GM23338 (cell line): ENCODE measurements around the gene STRA6. TPM values are rescaled to one million over a fixed set of nuclear protein-coding genes. Genes with fewer than 3 reads are reported as not detected.

Source experiments
- CTCF ChIP-seq, 2 experiments: fragments of 200-600 bp in 1 of 2; sonication (generic) in 1 of 2; conservative IDR thresholded peaks; 2 replicates each; pipeline versions ENCODE4 v1.5.1 to v1.6.1; 2016 to 2017; ENCODE audit warnings: antibody characterized with exemption in 2 of 2, low read depth in 2 of 2, mild to moderate bottlenecking in 2 of 2, moderate library complexity in 1 of 2
- ETS1 ChIP-seq: IDR thresholded peaks from 2 replicates; pipeline ENCODE4 v1.6.1; 2016; ENCODE audit warnings: antibody characterized with exemption
- EZH2 ChIP-seq: fragments of 200-600 bp; sonication (generic); IDR thresholded peaks from one replicate; pipeline ENCODE4 v1.8.0; 2017; ENCODE audit warnings: antibody characterized with exemption, mild to moderate bottlenecking, low read depth; ENCODE audit not compliant: unreplicated experiment
- NANOG ChIP-seq: IDR thresholded peaks from 2 replicates; pipeline ENCODE4 v1.6.1; 2016; ENCODE audit warnings: antibody characterized with exemption, borderline replicate concordance
- POLR2AphosphoS5 ChIP-seq: IDR thresholded peaks from 2 replicates; pipeline ENCODE4 v1.6.1; 2016; ENCODE audit warnings: antibody characterized with exemption, low read depth
- polyA plus RNA-seq: library from polyadenylated mRNA; unstranded; fragments of >200 nt; fragmentation: Nextera tagmentation; extraction: Ambion mirVana; gene quantifications from 2 replicates; pipeline ENCODE4 v1.2.1, GENCODE V29; 2016
- total RNA-seq: library from RNA; depleted of rRNA; stranded (reverse); fragments of >200 nt; shearing (Covaris generic); gene quantifications from 2 replicates; pipeline ENCODE4 v1.2.3, GENCODE V29; 2014
- TF ChIP-seq, protein P1 (sequence below): fragments of 250-450 bp; sonication (Bioruptor Pico); IDR thresholded peaks from 2 replicates; pipeline ENCODE4 v1.5.0; 2020; ENCODE audit warnings: mild to moderate bottlenecking, moderate library complexity

STRA6 gene
- total and polyA plus RNA-seq, 2 experiments from 2014 or later = 8.2 to 9.9 TPM

GRCh38 chr15:74252291-74252690, 49.7 kb upstream of the STRA6 start (continued):
- TF ChIP-seq, protein P1, sequence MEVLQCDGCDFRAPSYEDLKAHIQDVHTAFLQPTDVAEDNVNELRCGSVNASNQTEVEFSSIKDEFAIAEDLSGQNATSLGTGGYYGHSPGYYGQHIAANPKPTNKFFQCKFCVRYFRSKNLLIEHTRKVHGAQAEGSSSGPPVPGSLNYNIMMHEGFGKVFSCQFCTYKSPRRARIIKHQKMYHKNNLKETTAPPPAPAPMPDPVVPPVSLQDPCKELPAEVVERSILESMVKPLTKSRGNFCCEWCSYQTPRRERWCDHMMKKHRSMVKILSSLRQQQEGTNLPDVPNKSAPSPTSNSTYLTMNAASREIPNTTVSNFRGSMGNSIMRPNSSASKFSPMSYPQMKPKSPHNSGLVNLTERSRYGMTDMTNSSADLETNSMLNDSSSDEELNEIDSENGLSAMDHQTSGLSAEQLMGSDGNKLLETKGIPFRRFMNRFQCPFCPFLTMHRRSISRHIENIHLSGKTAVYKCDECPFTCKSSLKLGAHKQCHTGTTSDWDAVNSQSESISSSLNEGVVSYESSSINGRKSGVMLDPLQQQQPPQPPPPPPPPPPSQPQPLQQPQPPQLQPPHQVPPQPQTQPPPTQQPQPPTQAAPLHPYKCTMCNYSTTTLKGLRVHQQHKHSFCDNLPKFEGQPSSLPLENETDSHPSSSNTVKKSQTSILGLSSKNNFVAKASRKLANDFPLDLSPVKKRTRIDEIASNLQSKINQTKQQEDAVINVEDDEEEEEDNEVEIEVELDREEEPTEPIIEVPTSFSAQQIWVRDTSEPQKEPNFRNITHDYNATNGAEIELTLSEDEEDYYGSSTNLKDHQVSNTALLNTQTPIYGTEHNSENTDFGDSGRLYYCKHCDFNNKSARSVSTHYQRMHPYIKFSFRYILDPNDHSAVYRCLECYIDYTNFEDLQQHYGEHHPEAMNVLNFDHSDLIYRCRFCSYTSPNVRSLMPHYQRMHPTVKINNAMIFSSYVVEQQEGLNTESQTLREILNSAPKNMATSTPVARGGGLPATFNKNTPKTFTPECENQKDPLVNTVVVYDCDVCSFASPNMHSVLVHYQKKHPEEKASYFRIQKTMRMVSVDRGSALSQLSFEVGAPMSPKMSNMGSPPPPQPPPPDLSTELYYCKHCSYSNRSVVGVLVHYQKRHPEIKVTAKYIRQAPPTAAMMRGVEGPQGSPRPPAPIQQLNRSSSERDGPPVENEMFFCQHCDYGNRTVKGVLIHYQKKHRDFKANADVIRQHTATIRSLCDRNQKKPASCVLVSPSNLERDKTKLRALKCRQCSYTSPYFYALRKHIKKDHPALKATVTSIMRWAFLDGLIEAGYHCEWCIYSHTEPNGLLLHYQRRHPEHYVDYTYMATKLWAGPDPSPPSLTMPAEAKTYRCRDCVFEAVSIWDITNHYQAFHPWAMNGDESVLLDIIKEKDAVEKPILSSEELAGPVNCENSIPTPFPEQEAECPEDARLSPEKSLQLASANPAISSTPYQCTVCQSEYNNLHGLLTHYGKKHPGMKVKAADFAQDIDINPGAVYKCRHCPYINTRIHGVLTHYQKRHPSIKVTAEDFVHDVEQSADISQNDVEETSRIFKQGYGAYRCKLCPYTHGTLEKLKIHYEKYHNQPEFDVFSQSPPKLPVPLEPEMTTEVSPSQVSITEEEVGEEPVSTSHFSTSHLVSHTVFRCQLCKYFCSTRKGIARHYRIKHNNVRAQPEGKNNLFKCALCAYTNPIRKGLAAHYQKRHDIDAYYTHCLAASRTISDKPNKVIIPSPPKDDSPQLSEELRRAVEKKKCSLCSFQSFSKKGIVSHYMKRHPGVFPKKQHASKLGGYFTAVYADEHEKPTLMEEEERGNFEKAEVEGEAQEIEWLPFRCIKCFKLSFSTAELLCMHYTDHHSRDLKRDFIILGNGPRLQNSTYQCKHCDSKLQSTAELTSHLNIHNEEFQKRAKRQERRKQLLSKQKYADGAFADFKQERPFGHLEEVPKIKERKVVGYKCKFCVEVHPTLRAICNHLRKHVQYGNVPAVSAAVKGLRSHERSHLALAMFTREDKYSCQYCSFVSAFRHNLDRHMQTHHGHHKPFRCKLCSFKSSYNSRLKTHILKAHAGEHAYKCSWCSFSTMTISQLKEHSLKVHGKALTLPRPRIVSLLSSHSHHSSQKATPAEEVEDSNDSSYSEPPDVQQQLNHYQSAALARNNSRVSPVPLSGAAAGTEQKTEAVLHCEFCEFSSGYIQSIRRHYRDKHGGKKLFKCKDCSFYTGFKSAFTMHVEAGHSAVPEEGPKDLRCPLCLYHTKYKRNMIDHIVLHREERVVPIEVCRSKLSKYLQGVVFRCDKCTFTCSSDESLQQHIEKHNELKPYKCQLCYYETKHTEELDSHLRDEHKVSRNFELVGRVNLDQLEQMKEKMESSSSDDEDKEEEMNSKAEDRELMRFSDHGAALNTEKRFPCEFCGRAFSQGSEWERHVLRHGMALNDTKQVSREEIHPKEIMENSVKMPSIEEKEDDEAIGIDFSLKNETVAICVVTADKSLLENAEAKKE = no peak
- no peak for TF ChIP-seq ETS1
- TF ChIP-seq NANOG = no peak
- TF ChIP-seq POLR2AphosphoS5 = no peak
- TF ChIP-seq EZH2 = no peak
- no peak for TF ChIP-seq CTCF (conservative IDR thresholded peaks at IDR 0.05; ENCODE audit: low read depth in 2 of 2)
